ENCODE results near the gene ADSS2. TPM values are rescaled to one million over a fixed set of nuclear protein-coding genes. Genes with fewer than 3 reads are reported as not detected.
A peak's percentile ranks its signal among the peaks of the same experiment; 100 is the strongest.

Gene ADSS2
- total and polyA plus RNA-seq, 2 experiments from 2014 or later, result 55.1 to 101 TPM

- no peak for TF ChIP-seq EZH2phosphoT487 (IDR thresholded peaks at IDR 0.05; ENCODE audit: unreplicated experiment)
- no peak for TF ChIP-seq ZNF114 (CRISPR knock-in tag; IDR thresholded peaks at IDR 0.05)
- no peak for TF ChIP-seq STAT1 (IDR thresholded peaks at IDR 0.05; ENCODE audit: unreplicated experiment)
- TF ChIP-seq ZNF462 (CRISPR knock-in tag; IDR thresholded peaks at IDR 0.05), result no peak
These were observed 75.6 kb downstream of the ADSS2 start for GRCh38 chr1:244376126-244376525.

GRCh38 chr1:244375051-244375450, 76.7 kb downstream of the ADSS2 start:
- 0 out of 2 replicates have a peak, but pooled peaks cover 4% of the 10 kb centered on the region for H3F3A ChIP-seq (replicated peaks; ENCODE audit: low read depth)
- no peak overlapping the region for H3K27ac Mint-ChIP-seq
- no peaks in the 10 kb centered on the region for H3K79me2 ChIP-seq (replicated peaks; ENCODE audit: insufficient read depth)
- no peaks in the 10 kb centered on the region for H4K20me1 ChIP-seq (replicated peaks; ENCODE audit: insufficient read depth)
- H3K27me3 Mint-ChIP-seq (ENCODE audit: insufficient read depth, low read depth, poor library complexity), result peaks cover 2% of the 10 kb centered on the region
- ATAC-seq (no peak), DNase-seq (ENCODE audit: low spot score) (no peak)
- no peak overlapping the region for H3K4me3 Mint-ChIP-seq
- no peaks in the 10 kb centered on the region for H3K4me1 ChIP-seq (ENCODE audit: insufficient read depth)
- H3K36me3 Mint-ChIP-seq (ENCODE audit: low read depth), result no peaks in the 10 kb centered on the region
- H3K4me3 ChIP-seq, result no peak overlapping the region
- no peaks in the 10 kb centered on the region for H3K9me3 Mint-ChIP-seq
- no peak overlapping the region for H3K4me2 ChIP-seq
- H2AFZ ChIP-seq, result no peak overlapping the region
- no peaks in the 10 kb centered on the region for H3K36me3 ChIP-seq (ENCODE audit: insufficient read depth)
- peaks cover 3% of the 10 kb centered on the region; the same call in 1 of the 2 replicates for H3K9me2 ChIP-seq (ENCODE audit: insufficient read depth)
- H3K4me1 Mint-ChIP-seq, result peaks cover 6% of the 10 kb centered on the region
- H3K27me3 ChIP-seq (ENCODE audit: insufficient read depth), result no peaks in the 10 kb centered on the region
- H3K27ac ChIP-seq (ENCODE audit: low read depth), result no peak overlapping the region
- TF ChIP-seq ZNF462 (CRISPR knock-in tag; IDR thresholded peaks at IDR 0.05) (no peak), ETS1 (IDR thresholded peaks at IDR 0.05) (no peak), STAT1 (IDR thresholded peaks at IDR 0.05; ENCODE audit: unreplicated experiment) (no peak)

More at GRCh38 chr1:244376126-244376525, 75.6 kb downstream of the ADSS2 start:
- ATAC-seq, result no peak
- H3K27ac ChIP-seq (ENCODE audit: low read depth), result no peak overlapping the region
- 0 out of 2 replicates have a peak, but pooled peaks cover 4% of the 10 kb centered on the region for H3F3A ChIP-seq (replicated peaks; ENCODE audit: low read depth)
- no peaks in the 10 kb centered on the region for H3K79me2 ChIP-seq (replicated peaks; ENCODE audit: insufficient read depth)
- H3K27me3 ChIP-seq (ENCODE audit: insufficient read depth), result no peaks in the 10 kb centered on the region
- H3K4me3 ChIP-seq, result no peak overlapping the region
- H3K9me2 ChIP-seq (ENCODE audit: insufficient read depth), result no peaks in the 10 kb centered on the region
- no peak overlapping the region for H3K4me3 Mint-ChIP-seq
- H3K4me2 ChIP-seq, result no peak overlapping the region
- H3K27me3 Mint-ChIP-seq (ENCODE audit: insufficient read depth, low read depth, poor library complexity), result peaks cover 6% of the 10 kb centered on the region
- H3K27ac Mint-ChIP-seq, result 0 out of 2 replicates have a peak overlapping the region, but pooled peaks have one; percentile 3
- no peak overlapping the region for H2AFZ ChIP-seq
- no peak for DNase-seq (ENCODE audit: low spot score)
- no peaks in the 10 kb centered on the region for H3K36me3 ChIP-seq (ENCODE audit: insufficient read depth)
- no peaks in the 10 kb centered on the region for H3K4me1 ChIP-seq (ENCODE audit: insufficient read depth)
- H3K9me3 Mint-ChIP-seq, result no peaks in the 10 kb centered on the region
- H3K4me1 Mint-ChIP-seq, result no peaks in the 10 kb centered on the region; the same call in none of the 3 replicates
- H3K36me3 Mint-ChIP-seq (ENCODE audit: low read depth), result no peaks in the 10 kb centered on the region
- no peaks in the 10 kb centered on the region for H4K20me1 ChIP-seq (replicated peaks; ENCODE audit: insufficient read depth)

All from GM23338 (cell line).